ENCODE data around the gene BSG. TPM values are rescaled to one million over a fixed set of nuclear protein-coding genes. Genes with fewer than 3 reads are reported as not detected.
A peak's percentile ranks its signal among the peaks of the same experiment; 100 is the strongest.

BSG gene
- total and polyA plus RNA-seq, 9 of the 15 experiments (the other 6 are each of a cell fraction or from before 2014, with no cell fraction given), result 4.6 to 495 (median 187) TPM

- TF ChIP-seq ZBTB33 (CRISPR knock-in tag; IDR thresholded peaks at IDR 0.05) (peak; percentile 72), RNF219 (CRISPR knock-in tag; IDR thresholded peaks at IDR 0.05) (no peak), ZNF124 (CRISPR knock-in tag; IDR thresholded peaks at IDR 0.05) (no peak), POLR2H (tag; IDR thresholded peaks at IDR 0.05; ENCODE audit: low read depth) (no peak), ZNF583 (CRISPR knock-in tag; IDR thresholded peaks at IDR 0.05) (no peak), RBFOX2 (IDR thresholded peaks at IDR 0.05; ENCODE audit: low read depth, low read length) (peak; percentile 43; the same call in 1 of the 2 replicates), HNRNPL (IDR thresholded peaks at IDR 0.05; ENCODE audit: low read depth, low read length) (peak; percentile 99), PTTG1 (tag; IDR thresholded peaks at IDR 0.05; ENCODE audit: low read depth) (no peak), MYBL2 (IDR thresholded peaks at IDR 0.05; ENCODE audit: low read depth) (no peak), MYBL2 (CRISPR knock-in tag; IDR thresholded peaks at IDR 0.05; ENCODE audit: borderline replicate concordance) (no peak), E2F6 (IDR thresholded peaks at IDR 0.05; ENCODE audit: borderline replicate concordance in 1 of 2, extremely low read depth in 1 of 2, insufficient read depth in 1 of 2, insufficient read length in 1 of 2, low read depth in 1 of 2, low read length in 1 of 2, poor library complexity in 1 of 2, severe bottlenecking in 1 of 2) (peak in 1 of 2 experiments; percentile 51), ZNF133 (CRISPR knock-in tag; IDR thresholded peaks at IDR 0.05) (no peak), CEBPG (CRISPR knock-in tag; IDR thresholded peaks at IDR 0.05) (no peak), CEBPG (tag; conservative IDR thresholded peaks at IDR 0.05 in 1 of 2, IDR thresholded peaks at IDR 0.05 in 1 of 2) (no peak), FIP1L1 (IDR thresholded peaks at IDR 0.05; ENCODE audit: low read depth, low read length, poor library complexity, severe bottlenecking) (no peak), ZC3H11A (IDR thresholded peaks at IDR 0.05; ENCODE audit: low read depth, low read length) (no peak), LEF1 (IDR thresholded peaks at IDR 0.05) (no peak), ZSCAN32 (CRISPR knock-in tag; IDR thresholded peaks at IDR 0.05) (no peak), ZBTB34 (CRISPR knock-in tag; IDR thresholded peaks at IDR 0.05) (no peak), ETV6 (IDR thresholded peaks at IDR 0.05; ENCODE audit: borderline replicate concordance in 1 of 2, low read depth in 2 of 2, low read length in 1 of 2) (no peak), ETV6 (CRISPR knock-in tag; IDR thresholded peaks at IDR 0.05; ENCODE audit: borderline replicate concordance) (no peak), MTA3 (IDR thresholded peaks at IDR 0.05; ENCODE audit: borderline replicate concordance) (0 out of 2 replicates have a peak, but pooled peaks have one; percentile 20)
Measured at GRCh38 chr19:588093-588740, 15.8 kb downstream of the BSG start (continued).
